GM21515 (cell line): ENCODE results near the gene DNAH3.
"Not testable (repeated sequence)": the region's sequence is repeated elsewhere in the genome, so short reads cannot be mapped to it uniquely, and the experiment has no call there.

Source experiments
- ATAC-seq: cut with Tn5 transposase; IDR thresholded peaks from one replicate; pipeline ENCODE4 v1.9.1; 2021; ENCODE audit not compliant: unreplicated experiment

The DNAH3 gene

DNA sequence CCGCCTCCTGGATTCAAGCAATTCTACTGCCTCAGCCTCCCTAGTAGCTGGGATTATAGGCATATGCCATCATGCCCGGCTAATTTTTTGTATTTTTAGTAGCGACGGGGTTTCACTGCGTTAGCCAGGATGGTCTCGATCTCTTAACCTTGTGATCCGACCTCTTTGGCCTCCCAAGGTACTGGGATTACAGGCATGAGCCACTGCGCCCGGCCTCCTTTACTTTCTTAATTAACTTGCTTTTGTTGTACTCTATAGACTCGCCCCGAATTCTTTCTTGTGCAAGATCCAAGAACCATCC, 205.1 kb downstream of the DNAH3 start:
- not testable (repeated sequence) for ATAC-seq

DNA sequence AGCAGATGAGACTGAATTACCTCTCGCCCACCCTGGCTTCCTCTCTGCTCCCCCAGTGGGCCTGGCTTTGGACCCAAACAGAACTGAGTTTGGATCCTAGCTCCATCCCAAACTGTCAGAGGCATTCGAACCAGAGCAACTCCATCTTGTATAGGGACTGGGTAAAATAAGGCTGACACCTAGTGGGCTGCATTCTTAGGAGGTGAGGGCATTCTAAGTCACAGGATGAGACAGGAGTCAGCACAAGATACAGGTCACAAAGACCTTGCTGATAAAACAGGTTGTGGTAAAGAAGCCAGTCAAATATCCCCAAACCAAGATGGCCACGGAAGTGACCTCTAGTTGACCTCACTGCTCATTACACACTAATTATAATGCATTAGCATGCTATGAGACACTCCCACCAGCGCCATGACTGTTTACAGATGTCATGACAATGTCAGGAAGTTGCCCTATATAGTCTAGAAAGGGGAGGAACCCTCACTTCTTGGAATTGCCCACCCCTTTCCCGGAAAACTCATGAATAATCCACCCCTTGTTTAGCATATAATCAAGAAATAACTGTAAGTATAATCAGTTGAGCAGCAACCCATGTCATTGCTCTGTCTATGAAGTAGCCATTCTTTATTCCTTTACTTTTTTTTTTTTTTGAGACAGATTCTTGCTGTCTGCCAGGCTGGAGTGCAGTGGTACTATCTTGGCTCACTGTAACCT, 205.6 kb downstream of the DNAH3 start:
- ATAC-seq: no peak

DNA sequence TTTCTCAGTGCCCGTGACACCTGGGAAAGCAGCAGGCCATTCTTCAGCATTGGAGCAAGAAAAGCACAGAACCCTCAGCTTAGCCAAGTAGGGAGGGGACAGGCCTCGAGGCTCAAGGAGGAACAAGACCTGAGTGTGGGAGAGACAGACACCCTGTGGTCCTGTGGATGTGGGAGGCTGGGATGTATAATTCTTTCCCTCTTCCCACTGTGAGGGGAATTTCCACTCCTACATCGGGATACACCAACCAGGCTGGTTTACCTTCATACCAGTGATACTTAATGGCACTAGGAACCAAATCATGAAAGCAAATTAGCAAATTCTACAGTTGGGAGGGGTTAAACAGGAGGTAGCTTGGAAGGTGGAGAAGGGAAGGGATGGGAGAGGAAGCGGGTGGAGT, 208.4 kb downstream of the DNAH3 start:
- ATAC-seq: no peak

DNA sequence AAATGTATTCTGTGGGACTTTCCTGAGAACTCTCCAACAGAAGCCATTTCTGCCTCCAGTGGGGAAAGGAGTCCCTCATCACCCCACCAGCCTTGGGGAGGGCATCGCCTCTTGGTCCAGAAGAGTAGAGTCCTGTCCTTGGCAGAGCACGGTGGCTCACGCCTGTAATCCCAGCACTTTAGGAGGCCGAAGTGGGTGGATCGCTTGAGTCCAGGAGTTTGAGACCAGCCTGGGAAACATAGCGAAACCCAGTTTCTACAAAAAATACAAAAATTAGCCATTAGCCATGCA, 209.1 kb downstream of the DNAH3 start:
- no peak for ATAC-seq

DNA sequence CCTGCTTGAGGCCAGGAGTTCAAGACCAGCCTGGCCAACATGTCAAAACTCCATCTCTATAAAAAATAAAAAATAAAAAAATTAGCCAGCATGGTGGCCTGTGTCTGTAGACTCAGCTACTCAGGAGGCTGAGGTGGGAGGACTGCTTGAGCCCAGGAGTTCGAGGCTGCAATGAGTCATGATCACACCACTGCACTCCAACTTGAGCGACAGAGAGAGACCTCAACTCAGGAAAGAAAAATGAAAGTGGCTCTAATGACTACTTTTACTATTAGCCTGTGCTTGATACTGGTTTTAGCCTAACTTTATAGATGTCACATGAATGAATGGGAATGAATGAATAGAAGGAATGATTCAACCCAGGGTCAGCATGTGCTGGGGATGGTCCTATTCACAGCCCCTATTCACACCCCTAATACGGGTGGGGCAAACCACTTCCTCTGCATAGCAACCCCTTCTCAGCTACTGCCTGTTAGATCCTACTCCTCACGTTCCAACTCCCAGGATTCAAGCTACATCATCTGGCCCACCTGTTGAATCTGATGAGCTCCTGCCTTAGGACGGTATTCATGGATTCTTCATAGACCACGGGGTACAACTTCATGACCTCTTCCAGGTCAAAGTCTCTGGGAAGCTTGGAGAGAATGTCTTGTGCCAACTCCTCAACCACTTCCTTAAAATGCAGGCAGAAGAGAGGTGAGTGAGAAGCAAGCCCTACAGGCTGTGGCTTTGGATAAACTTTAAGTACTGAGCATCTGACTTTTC, 209.6 kb downstream of the DNAH3 start:
- ATAC-seq: no peak

DNA sequence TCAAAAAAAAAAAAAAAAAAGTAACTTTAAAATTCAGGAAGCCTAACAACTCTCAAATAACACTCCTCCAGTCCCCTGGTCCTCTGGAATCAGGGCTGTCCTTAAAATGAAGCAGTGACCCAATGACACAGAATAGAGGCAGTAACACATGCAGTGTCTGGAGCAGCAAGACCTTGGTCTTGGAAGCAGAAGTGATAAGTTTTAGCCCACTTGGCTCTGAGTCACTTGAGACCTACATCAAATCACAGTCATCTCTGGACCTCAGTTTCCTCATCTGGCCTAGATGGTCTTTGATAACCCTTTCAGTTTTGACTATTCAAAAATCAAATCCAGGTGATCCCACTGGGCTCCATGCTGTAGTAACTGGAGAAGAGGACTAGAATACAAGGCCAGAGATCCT, 211.0 kb downstream of the DNAH3 start:
- ATAC-seq: no peak

DNA sequence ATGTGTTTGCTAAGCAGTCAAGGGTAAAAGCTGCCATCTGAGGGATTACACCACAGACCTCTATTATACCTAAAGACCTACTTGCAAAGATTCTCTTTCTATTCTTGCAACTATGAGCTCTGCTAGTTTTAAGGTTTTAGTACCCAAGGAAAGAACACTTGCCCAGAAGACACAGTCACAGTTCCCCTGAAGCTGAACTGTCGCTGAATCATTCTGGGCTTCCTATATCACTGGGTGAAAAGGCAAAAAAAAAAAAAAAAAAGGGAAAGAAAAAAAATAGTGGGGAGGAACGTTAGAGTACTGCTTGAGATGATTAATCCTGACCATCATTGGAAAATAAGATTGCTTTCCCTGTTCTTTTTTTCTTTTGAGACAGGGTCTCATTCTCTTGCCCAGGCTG, 212.2 kb downstream of the DNAH3 start:
- ATAC-seq: no peak

DNA sequence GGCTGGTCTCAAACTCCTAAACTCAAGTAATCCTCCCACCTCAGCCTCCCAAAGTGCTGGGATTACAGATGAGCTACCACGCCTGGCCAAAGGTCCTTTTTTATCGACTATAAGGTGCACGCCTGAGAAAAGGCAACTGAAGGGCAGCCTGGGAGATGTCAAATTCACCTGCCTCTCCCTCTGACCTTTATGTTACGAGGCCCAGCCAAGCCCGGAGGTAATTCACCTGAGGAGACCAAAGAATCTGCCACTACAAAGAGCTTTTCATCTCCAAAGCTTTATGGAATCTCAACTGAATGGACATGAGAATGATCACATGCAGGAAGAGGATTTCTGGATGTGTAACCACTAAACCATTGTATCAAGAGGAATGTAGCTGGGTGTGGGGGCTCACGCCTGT, 212.9 kb downstream of the DNAH3 start:
- no peak for ATAC-seq

DNA sequence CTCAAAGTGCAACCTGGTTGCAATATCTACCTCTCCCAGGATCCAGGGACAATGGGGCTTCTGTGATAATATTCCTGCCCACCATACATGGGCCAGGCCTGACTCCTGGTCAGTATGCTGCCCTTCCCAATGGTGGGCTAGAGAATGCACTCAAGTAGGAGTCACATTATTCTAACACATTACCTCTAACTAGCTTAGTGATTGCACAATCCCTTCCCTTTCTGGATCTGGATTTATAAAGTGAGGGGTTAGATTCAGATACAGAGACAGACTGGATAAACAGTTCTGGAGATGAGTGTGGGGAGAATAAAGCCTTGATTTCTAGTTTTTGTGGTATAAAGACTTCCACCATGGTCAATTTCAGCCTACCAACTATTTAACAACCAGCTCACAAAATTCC, 217.1 kb downstream of the DNAH3 start:
- ATAC-seq: no peak

DNA sequence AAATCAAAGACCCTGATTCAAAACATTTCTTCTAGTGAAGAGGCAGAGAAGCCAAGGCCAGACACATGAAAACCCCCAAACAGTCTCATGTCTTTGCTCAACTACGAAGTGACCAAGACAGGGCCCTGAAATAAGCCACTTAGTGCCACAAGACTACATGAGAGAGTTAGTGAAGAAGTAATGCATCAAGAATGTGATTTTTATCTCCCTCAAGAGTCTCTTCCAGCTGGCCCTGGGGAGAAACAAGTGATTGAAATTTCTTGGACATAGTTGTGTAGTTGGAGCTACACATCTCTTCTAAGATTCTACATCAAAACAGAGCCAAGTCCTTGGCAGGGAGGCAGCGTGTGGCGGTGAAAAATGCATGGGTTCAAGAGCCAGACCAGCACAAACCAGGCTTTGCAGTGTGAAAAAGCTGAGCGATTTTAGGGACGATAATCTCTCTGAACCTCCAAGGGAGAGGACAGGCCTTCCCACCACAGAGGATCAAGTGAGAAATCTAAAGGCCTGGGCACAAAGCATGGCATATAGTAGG, 219.5 kb downstream of the DNAH3 start:
- ATAC-seq: no peak

DNA sequence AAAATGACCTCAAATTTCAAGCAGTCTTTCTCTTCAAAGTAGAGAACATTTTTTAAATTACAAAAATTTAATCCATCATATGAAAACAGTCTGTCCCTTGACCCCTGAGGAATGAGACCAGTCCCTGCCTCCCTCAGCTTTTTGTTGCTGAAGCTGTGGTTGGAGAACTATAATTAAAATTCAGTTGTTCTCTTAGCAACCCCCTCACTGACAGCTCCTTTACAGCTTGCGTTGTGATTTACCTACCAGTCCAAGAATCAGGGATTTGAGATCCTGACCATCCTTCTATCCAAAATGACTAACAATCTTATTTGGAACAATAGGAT, 220.3 kb downstream of the DNAH3 start:
- no peak for ATAC-seq

DNA sequence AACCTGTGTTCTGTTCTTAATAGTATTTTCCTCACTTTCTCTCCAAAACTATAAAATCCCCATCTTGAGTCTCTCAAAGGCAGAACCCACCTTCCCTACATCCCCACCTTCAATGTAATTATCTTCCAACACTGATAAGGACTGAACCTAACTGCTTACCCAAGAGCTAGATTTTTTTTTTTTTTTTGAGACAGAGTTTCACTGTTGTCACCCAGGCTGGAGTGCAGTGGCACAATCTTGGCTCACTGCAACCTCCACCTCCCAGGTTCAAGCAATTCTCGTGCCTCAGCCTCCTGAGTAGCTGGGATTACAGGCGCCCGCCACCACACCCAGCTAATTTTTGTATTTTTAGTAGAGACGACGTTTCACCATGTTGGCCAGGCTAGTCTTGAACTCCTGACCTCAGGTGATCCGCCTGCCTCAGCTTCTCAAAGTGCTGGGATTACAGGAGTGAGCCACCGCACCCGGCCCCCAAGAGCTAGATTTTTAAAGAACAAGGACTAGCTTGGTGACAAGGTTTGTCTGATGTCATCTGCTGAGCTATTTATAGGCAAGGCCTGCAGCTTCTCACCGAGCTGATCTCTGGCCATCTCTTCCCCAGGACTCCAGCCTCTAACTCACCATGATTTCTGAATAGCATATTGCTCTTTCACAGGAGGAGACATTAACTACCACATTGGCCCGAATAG, 220.8 kb downstream of the DNAH3 start:
- not testable (repeated sequence) for ATAC-seq

DNA sequence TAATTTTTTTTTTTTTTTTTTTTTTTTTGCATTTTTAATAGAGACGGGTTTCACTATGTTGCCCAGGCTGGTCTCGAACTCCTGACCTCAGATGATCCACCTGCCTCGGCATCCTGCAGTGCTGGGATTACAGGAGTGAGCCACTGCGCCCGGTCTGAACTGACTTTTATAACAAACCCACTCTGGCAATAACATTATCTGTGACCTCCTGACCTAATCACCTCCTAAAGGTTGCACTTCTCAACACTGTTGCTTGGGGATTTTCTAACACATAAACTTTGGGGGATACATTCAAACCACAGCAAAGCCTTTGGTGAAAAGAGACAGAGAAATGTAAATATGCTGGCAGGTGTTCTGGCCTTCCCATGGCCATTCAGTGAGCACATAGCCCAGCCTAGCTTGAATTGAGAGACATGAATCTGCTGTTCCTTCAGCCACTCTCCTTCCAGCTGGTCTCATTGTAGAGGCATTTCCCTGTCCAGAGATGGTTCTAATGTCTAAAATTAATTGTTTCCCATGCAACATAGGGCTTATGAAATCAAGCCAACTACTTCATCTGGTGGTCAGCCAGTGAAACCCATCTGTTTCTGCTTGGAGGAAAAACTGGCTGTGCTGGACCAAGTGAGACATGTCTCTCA, 221.8 kb downstream of the DNAH3 start:
- ATAC-seq: no peak

DNA sequence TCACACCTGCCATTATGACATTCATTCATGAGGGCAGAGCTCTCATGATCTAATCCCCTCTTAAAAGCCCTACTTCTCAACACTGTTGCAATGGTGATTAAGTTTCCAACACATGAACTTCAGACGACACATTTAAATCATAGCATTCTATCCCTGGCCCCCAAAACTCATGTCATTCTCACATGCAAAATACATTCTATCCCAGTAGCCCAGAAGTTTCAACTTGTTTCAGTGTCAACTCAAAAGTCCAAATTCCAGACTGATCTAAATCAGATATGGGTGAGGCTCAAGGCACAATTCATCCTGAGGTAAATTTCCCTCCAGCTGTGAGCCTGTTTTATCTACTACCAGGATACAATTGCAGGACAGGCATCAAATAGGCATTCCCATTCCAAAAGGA, 224.9 kb downstream of the DNAH3 start:
- no peak for ATAC-seq

DNA sequence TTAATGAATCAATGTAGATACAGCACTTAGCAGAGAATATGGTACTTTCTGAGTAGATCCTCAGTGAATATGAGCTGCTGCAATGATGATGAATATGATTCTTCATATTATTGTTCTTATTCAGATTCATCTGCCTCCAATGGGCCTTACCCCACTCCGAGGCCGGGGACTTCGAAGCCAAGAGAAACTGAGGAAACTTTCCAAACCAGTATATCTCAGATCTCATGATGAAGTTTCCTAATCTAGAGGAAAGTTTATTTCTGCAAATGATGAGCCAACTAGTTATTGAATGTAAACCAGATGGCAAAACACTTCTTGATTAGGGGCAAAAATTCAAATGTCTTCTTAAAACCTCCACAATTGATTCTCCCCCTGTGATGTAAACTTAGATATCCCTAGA, 226.8 kb downstream of the DNAH3 start:
- no peak for ATAC-seq

DNA sequence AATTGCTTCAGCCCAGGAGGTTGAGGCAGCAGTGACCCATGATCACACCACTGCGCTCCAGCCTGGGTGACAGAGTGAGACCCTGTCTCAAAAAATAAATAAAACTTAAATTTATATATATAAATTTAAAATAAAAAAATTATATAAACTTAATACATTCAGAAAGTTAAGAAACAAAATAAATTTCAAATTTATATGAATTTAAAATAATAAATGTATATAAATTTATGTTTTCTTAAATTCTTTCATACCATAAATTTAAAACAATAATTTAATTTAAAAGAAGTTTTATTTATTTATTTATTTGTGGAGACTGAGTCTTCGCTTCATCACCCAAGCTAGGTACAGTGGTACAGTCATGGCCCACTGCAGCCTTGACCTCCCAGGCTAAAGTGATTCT, 229.8 kb downstream of the DNAH3 start:
- no peak for ATAC-seq

DNA sequence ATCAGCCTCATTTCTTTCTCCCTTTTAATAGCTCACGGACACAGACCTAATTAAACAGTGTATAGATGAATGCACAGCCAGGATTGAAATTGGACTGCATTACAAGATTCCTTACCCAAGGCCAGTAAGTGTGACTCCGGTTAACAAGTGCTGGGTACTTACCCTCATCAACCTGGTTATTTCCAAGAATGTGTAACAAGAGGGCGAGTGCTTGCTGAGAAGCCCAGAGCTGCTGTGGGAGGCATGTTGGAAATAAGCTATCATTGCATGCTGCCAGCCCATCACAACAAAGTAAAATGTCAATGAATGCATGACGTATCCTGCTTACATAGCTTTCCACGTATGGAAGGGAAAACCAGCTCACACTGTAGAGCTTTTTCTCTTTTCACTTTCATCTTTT, 230.6 kb downstream of the DNAH3 start:
- no peak for ATAC-seq

DNA sequence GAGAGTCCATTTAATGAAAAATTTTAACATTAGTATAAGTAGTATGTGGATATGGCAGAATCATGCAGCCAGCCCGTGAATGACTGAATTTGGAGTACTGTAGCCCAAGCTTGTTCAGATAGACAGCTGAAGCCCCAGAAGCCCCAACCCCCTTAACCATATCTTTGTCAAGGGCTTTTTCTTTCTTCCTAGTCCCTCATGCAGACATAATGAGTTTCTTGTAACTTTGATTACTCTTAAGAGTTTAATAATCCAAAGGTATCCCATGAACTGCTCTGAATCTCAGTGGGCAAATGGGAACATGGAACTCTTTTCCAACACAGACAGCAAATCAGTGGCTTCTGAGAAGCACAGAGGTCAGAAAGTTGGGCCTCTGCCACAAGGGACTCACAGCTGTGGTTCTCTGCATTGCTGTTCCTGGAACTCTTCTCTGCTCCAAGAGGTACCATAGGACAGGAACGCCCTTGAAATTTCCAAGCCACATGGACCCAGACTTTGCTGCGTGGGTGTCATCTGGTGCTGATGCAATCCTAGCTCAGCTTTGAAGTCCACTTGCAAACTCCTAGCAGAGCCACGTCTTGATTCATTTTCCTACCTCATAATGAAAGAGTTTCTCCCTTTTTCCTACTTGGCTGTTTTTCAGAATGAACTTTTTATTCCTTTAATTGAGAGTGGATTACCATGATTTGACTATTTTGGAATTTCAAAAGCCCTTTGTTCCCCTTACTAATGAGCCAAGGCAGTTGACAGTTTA, 232.0 kb downstream of the DNAH3 start:
- no peak for ATAC-seq

DNA sequence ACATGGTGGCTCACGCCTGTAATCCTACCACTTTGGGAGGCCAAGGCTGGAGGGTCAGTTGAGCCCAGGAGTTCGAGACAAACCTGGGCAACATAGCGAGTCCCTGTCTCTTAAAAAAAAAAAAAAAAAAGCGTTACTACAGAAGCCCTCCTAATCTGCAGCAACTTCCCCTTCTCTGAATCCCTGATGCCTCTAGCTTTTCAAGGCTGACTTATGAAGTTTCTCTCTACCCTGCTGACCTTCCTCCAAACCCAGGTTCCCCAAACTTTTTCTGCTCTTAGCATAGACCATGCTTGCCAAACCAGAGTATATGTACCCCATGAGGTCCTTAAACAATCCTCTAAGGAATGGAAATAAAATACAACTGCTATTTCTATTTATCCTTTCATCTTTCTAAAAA, 233.7 kb downstream of the DNAH3 start:
- ATAC-seq: no peak

DNA sequence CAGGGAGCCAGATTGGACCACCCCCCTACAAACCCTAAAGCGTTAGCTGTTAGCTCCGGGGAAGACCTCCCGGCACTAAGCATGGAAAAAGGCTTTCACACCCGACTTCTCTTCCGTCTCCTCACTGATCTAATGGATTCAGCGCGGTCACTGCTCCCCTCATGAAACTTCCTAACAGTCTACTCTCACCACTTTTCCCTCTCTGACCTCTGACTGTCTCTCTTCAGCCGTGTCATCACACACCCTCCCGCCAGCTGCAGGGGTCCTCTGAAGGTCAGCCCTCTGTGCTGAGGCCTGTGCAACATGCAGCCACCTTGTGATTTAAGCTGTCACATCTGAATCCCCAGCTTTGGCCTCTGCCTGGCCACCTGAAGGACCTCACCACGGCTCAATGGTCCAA, 234.4 kb downstream of the DNAH3 start:
- ATAC-seq: no peak

DNA sequence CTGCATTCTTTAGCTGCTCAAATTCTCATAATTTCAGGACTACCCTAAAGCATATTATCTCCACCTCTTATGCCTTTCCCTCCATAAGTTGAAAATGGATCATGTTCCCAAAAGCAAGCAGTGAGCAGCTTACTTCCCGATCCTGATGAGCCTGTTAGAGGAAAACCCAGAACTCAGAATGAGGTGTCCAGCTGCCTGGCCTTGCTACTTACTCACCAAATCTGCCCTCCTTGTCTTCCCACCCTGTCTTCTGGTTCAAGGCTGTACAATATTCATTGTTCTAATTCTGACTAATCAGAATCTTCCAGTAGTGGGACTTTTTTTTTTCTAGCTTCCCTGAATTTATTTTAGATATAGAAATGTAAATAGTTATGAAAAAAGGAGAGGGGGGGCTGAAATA, 239.3 kb downstream of the DNAH3 start:
- ATAC-seq: no peak
